Measurements from ENCODE around the gene CDKAL1. TPM values are rescaled to one million over a fixed set of nuclear protein-coding genes. Genes with fewer than 3 reads are reported as not detected.

Gene CDKAL1
- total and polyA plus RNA-seq, 2 of the 13 experiments (the other 11 are each of a cell fraction or from before 2014, with no cell fraction given): 9.5 to 27.7 TPM

DNA sequence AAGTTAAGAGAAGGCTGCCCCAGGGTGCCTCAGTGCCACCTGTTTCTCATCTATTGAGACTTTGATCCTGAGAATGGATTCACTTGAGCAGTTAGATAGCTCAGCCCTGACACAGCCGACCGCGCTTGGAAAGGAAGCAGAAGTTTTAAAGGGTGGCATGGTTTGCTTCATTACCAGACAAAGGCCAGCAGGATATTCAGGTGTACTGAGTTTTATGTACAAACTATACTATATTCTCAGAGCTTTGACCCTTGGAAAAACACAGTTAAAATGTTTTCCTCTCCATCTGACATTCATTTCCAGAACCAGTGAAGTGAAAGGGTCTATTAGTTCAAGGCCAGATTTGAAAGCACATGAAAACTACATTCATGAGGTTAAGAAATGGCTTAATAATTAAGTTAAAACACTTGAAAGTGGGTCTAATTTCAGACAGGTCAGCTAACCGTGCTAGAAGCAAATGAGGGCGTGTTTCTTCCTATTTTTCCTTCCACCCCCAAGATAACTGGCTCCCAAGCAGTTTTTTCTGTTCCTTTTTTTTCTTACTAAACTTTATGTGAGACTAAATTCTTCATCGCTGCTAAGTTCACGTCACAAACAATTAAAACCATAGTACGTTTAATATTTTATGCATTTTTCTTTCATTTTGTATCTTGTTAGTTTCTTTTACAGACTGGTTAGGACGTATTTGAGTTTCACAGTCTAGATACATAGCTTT is 674.0 kb downstream of the CDKAL1 start (continued):
- TF ChIP-seq ZBTB1 (CRISPR knock-in tag; IDR thresholded peaks at IDR 0.05; ENCODE audit: borderline replicate concordance) (no peak), PRMT3 (CRISPR knock-in tag; IDR thresholded peaks at IDR 0.05; ENCODE audit: borderline replicate concordance, low read depth) (no peak), ZNF354B (CRISPR knock-in tag; IDR thresholded peaks at IDR 0.05) (no peak), MED8 (CRISPR knock-in tag; IDR thresholded peaks at IDR 0.05; ENCODE audit: insufficient replicate concordance) (no peak), MTF1 (CRISPR knock-in tag; IDR thresholded peaks at IDR 0.05) (no peak), ZBTB21 (CRISPR knock-in tag; IDR thresholded peaks at IDR 0.05) (no peak), ZNF253 (CRISPR knock-in tag; IDR thresholded peaks at IDR 0.05; ENCODE audit: borderline replicate concordance) (no peak), ZNF768 (CRISPR knock-in tag; IDR thresholded peaks at IDR 0.05) (no peak), ATAD3A (CRISPR knock-in tag; IDR thresholded peaks at IDR 0.05) (no peak), XRCC5 (optimal IDR thresholded peaks at IDR 0.05; ENCODE audit: low read length) (no peak), RXRB (CRISPR knock-in tag; IDR thresholded peaks at IDR 0.05; ENCODE audit: borderline replicate concordance) (peak; percentile 69; the same call in 1 of the 2 replicates), TOPORS (CRISPR knock-in tag; IDR thresholded peaks at IDR 0.05) (no peak), RNF2 (conservative IDR thresholded peaks at IDR 0.05; ENCODE audit: low read depth) (no peak)
- TF ChIP-seq, protein P1, sequence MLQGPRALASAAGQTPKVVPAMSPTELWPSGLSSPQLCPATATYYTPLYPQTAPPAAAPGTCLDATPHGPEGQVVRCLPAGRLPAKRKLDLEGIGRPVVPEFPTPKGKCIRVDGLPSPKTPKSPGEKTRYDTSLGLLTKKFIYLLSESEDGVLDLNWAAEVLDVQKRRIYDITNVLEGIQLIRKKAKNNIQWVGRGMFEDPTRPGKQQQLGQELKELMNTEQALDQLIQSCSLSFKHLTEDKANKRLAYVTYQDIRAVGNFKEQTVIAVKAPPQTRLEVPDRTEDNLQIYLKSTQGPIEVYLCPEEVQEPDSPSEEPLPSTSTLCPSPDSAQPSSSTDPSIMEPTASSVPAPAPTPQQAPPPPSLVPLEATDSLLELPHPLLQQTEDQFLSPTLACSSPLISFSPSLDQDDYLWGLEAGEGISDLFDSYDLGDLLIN (CRISPR knock-in tag; IDR thresholded peaks at IDR 0.05; ENCODE audit: borderline replicate concordance): no peak
- TF ChIP-seq, protein P2, sequence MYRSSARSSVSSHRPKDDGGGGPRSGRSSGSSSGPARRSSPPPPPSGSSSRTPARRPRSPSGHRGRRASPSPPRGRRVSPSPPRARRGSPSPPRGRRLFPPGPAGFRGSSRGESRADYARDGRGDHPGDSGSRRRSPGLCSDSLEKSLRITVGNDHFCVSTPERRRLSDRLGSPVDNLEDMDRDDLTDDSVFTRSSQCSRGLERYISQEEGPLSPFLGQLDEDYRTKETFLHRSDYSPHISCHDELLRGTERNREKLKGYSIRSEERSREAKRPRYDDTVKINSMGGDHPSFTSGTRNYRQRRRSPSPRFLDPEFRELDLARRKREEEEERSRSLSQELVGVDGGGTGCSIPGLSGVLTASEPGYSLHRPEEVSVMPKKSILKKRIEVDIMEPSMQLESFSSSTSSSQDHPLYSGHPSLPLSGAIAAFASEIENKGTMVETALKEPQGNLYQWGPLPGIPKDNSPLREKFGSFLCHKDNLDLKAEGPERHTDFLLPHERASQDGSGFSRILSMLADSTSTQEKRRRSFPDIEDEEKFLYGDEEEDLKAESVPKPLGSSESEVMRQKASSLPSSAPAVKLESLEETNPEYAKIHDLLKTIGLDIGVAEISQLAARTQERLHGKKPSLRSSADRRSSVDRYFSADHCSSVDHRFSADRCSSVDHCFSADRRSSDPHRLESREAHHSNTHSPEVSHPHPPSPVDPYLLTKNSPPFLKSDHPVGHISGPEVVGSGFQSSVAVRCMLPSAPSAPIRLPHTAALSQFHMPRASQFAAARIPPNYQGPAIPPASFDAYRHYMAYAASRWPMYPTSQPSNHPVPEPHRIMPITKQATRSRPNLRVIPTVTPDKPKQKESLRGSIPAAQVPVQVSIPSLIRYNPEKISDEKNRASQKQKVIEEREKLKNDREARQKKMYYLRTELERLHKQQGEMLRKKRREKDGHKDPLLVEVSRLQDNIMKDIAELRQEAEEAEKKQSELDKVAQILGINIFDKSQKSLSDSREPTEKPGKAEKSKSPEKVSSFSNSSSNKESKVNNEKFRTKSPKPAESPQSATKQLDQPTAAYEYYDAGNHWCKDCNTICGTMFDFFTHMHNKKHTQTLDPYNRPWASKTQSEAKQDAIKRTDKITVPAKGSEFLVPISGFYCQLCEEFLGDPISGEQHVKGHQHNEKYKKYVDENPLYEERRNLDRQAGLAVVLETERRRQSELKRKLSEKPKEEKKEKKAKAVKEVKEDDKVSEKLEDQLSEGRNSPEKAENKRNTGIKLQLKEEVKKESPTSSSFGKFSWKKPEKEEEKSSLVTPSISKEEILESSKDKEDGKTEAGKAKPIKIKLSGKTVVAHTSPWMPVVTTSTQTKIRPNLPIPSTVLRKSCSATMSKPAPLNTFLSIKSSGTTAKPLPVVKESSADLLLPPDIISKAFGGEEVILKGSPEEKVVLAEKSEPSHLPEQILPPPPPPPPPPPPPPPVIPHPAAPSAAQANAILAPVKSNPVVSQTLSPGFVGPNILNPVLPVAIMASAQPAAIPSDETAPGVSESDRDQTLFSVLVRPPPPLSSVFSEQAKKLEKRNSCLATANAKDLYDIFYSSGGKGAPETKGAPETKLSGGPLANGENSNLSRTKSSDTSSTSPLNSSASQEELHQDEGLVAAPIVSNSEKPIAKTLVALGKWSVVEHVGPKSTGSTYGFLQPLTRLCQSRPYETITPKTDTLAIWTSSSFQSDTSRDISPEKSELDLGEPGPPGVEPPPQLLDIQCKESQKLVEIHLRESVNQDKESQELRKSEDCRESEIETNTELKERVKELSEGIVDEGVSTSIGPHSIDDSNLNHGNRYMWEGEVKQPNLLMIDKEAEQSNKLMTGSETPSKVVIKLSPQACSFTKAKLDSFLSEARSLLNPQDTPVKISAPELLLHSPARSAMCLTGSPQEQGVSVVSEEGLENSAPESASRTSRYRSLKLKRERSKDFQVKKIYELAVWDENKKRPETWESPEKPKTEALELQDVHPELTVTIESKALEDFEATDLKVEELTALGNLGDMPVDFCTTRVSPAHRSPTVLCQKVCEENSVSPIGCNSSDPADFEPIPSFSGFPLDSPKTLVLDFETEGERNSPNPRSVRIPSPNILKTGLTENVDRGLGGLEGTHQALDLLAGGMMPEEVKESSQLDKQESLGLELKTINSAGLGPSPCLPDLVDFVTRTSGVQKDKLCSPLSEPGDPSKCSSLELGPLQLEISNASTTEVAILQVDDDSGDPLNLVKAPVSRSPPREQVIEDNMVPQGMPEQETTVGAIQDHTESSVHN (CRISPR knock-in tag; IDR thresholded peaks at IDR 0.05): no peak
- TF ChIP-seq, protein P3, sequence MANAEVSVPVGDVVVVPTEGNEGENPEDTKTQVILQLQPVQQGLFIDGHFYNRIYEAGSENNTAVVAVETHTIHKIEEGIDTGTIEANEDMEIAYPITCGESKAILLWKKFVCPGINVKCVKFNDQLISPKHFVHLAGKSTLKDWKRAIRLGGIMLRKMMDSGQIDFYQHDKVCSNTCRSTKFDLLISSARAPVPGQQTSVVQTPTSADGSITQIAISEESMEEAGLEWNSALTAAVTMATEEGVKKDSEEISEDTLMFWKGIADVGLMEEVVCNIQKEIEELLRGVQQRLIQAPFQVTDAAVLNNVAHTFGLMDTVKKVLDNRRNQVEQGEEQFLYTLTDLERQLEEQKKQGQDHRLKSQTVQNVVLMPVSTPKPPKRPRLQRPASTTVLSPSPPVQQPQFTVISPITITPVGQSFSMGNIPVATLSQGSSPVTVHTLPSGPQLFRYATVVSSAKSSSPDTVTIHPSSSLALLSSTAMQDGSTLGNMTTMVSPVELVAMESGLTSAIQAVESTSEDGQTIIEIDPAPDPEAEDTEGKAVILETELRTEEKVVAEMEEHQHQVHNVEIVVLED (CRISPR knock-in tag; IDR thresholded peaks at IDR 0.05; ENCODE audit: borderline replicate concordance): no peak; the same call in 1 of the 2 replicates
- TF ChIP-seq, protein P4, sequence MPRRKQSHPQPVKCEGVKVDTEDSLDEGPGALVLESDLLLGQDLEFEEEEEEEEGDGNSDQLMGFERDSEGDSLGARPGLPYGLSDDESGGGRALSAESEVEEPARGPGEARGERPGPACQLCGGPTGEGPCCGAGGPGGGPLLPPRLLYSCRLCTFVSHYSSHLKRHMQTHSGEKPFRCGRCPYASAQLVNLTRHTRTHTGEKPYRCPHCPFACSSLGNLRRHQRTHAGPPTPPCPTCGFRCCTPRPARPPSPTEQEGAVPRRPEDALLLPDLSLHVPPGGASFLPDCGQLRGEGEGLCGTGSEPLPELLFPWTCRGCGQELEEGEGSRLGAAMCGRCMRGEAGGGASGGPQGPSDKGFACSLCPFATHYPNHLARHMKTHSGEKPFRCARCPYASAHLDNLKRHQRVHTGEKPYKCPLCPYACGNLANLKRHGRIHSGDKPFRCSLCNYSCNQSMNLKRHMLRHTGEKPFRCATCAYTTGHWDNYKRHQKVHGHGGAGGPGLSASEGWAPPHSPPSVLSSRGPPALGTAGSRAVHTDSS (CRISPR knock-in tag; conservative IDR thresholded peaks at IDR 0.05): no peak
